HCT116 (cell line): ENCODE data around the gene ERICH6B. TPM values are rescaled to one million over a fixed set of nuclear protein-coding genes. Genes with fewer than 3 reads are reported as not detected.
"Not testable (repeated sequence)": the region's sequence is repeated elsewhere in the genome, so short reads cannot be mapped to it uniquely, and the experiment has no call there.

ENCODE experiments used
- ATAC-seq: fragments of 200-7000 bp; cut with Tn5 transposase; 2 replicates; pipeline ENCODE4 v1.9.1; 2020; ENCODE audit warnings: mild to moderate bottlenecking, moderate library complexity
- BruUV-seq: library from RNA; stranded (reverse); fragments of 400-500 nt; replicated peaks from 2 replicates; lab custom pipeline; 2021; lab: Mats Ljungman, UMichigan
- CTCF ChIA-PET: fragments of 300-600 bp; sonication (Branson Sonifier 250); formaldehyde crosslinking; loops from one replicate; lab custom pipeline; 2021; ENCODE audit warnings: antibody characterized with exemption; lab: Charles Lee
- POLR2A ChIA-PET: fragments of 300-600, 350-600 bp; sonication (Branson Sonifier 250); formaldehyde crosslinking; loops from one replicate; lab custom pipeline; 2021; ENCODE audit warnings: antibody characterized with exemption; lab: Charles Lee
- RAD21 ChIA-PET, 2 experiments: fragments of 300-600 bp; sonication (Branson Sonifier 250); formaldehyde crosslinking; loops; one replicate each; lab custom pipeline; 2023; ENCODE audit warnings: low total read pairs in 2 of 2; ENCODE audit not compliant: uncharacterized antibody in 2 of 2, unreplicated experiment in 2 of 2, low non-redundant PET in 1 of 2; lab: Charles Lee
- DNase-seq: peaks from one replicate; pipeline ENCODE4 v3.0.0-alpha.2; 2010; ENCODE audit warnings: low read depth, low spot score
- H2AFZ ChIP-seq: fragments of 200-600 bp; shearing (Covaris generic), sonication (generic); 2 replicates; pipeline ENCODE4 v1.6.1; 2017; ENCODE audit warnings: low read depth, mixed run types, mixed read lengths, antibody characterized with exemption, low read length; ENCODE audit not compliant: poor library complexity, severe bottlenecking
- H3K27ac ChIP-seq: 2 replicates; pipeline ENCODE4 v1.5.1; 2012; ENCODE audit warnings: low read depth, low read length
- H3K27me3 ChIP-seq: fragments of 200-600 bp; sonication (generic); 2 replicates; pipeline ENCODE4 v1.6.1; 2016; ENCODE audit warnings: mixed run types, low read length, mixed read lengths; ENCODE audit not compliant: insufficient read depth
- H3K36me3 ChIP-seq, 2 experiments: fragments of 200-500 bp in 1 of 2; fragments of 200-600 bp in 1 of 2; sonication (Bioruptor generic) in 1 of 2; sonication (generic) in 1 of 2; 2 replicates each; pipeline versions ENCODE4 v1.5.1 to v1.6.1; 2014 to 2016; ENCODE audit warnings: low read length in 2 of 2, inconsistent platforms in 1 of 2, mixed read lengths in 1 of 2, mixed run types in 1 of 2; ENCODE audit not compliant: insufficient read depth in 2 of 2, control insufficient read depth in 1 of 2
- H3K4me1 ChIP-seq, 2 experiments: fragments of 200-600 bp in 1 of 2; sonication (generic) in 1 of 2; 2 replicates each; pipeline versions ENCODE4 v1.5.1 to v1.6.1; 2012 to 2017; ENCODE audit warnings: low read length in 2 of 2, inconsistent platforms in 1 of 2, mild to moderate bottlenecking in 1 of 2, mixed read lengths in 1 of 2, mixed run types in 1 of 2, moderate library complexity in 1 of 2; ENCODE audit not compliant: insufficient read depth in 2 of 2, control insufficient read depth in 1 of 2
- H3K4me2 ChIP-seq: fragments of 200-600 bp; sonication (generic); 2 replicates; pipeline ENCODE4 v1.6.1; 2017; ENCODE audit warnings: mixed run types, low read length, mixed read lengths
- H3K4me3 ChIP-seq, 2 experiments: fragments of 200-600 bp in 1 of 2; sonication (generic) in 1 of 2; replicated peaks in 1 of 2; 2 replicates each; pipeline ENCODE4 v1.5.1; 2011 to 2016; ENCODE audit warnings: low read length in 2 of 2, control low read depth in 1 of 2, low read depth in 1 of 2, mild to moderate bottlenecking in 1 of 2, mixed read lengths in 1 of 2, mixed run types in 1 of 2
- H3K79me2 ChIP-seq: fragments of 200-600 bp; sonication (generic); 2 replicates; pipeline ENCODE4 v1.6.1; 2017; ENCODE audit warnings: mild to moderate bottlenecking, mixed run types, low read length, moderate library complexity, mixed read lengths; ENCODE audit not compliant: insufficient read depth
- H3K9ac ChIP-seq: fragments of 200-600 bp; sonication (generic); 2 replicates; pipeline ENCODE4 v1.6.1; 2016; ENCODE audit warnings: low read length, mixed read lengths
- H3K9me2 ChIP-seq: fragments of 200-600 bp; sonication (generic), shearing (Covaris generic); 2 replicates; pipeline ENCODE4 v1.6.1; 2017; ENCODE audit warnings: mixed run types, mild to moderate bottlenecking, moderate library complexity; ENCODE audit not compliant: insufficient read depth
- H3K9me3 ChIP-seq, 2 experiments: fragments of 200-500 bp in 1 of 2; fragments of 200-600 bp in 1 of 2; sonication (Bioruptor generic) in 1 of 2; sonication (generic) in 1 of 2; 2 replicates each; pipeline ENCODE4 v1.6.1; 2014 to 2017; ENCODE audit warnings: low read length in 2 of 2, mixed read lengths in 2 of 2, inconsistent platforms in 1 of 2, low read depth in 1 of 2, mild to moderate bottlenecking in 1 of 2, mixed run types in 1 of 2, moderate library complexity in 1 of 2; ENCODE audit not compliant: control insufficient read depth in 1 of 2, insufficient read depth in 1 of 2
- H4K20me1 ChIP-seq: fragments of 200-600 bp; sonication (generic), shearing (Covaris generic); 2 replicates; pipeline ENCODE4 v1.6.1; 2017; ENCODE audit warnings: mixed run types, mild to moderate bottlenecking, moderate library complexity; ENCODE audit not compliant: insufficient read depth
- CBX3 ChIP-seq: IDR thresholded peaks from 2 replicates; pipeline ENCODE4 v1.6.1; 2012; ENCODE audit warnings: low read depth
- EGR1 ChIP-seq: IDR thresholded peaks from 2 replicates; pipeline ENCODE4 v1.6.1; 2012; ENCODE audit warnings: low read depth
- ELF1 ChIP-seq: IDR thresholded peaks from 2 replicates; pipeline ENCODE4 v1.6.1; 2012; ENCODE audit warnings: low read depth, borderline replicate concordance
- EZH2 ChIP-seq: fragments of 200-600 bp; sonication (generic); IDR thresholded peaks from 2 replicates; pipeline ENCODE4 v1.6.1; 2017; ENCODE audit warnings: antibody characterized with exemption, mixed run types
- EZH2phosphoT487 ChIP-seq: fragments of 200-600 bp; IDR thresholded peaks from 2 replicates; pipeline ENCODE4 v1.6.1; 2018; ENCODE audit warnings: antibody characterized with exemption, borderline replicate concordance
- FOSL1 ChIP-seq: IDR thresholded peaks from 2 replicates; pipeline ENCODE4 v1.6.1; 2012; ENCODE audit warnings: low read depth
- POLR2A ChIP-seq: IDR thresholded peaks from 2 replicates; pipeline ENCODE4 v1.7.0; 2011; ENCODE audit warnings: borderline replicate concordance; ENCODE audit not compliant: insufficient read depth, insufficient read length; ENCODE audit errors: extremely low read depth
- POLR2AphosphoS5 ChIP-seq: IDR thresholded peaks from 2 replicates; pipeline ENCODE4 v1.6.1; 2011; ENCODE audit warnings: mild to moderate bottlenecking, low read depth, low read length, moderate library complexity
- RAD21 ChIP-seq: IDR thresholded peaks from 2 replicates; pipeline ENCODE4 v1.6.1; 2012; ENCODE audit warnings: low read depth, mild to moderate bottlenecking
- SP1 ChIP-seq: IDR thresholded peaks from 2 replicates; pipeline ENCODE4 v1.6.1; 2012; ENCODE audit warnings: low read depth
- SRF ChIP-seq: IDR thresholded peaks from 2 replicates; pipeline ENCODE4 v1.6.1; 2012; ENCODE audit warnings: low read depth
- TCF7L2 ChIP-seq: IDR thresholded peaks from 2 replicates; pipeline ENCODE4 v1.7.0; 2011; ENCODE audit warnings: borderline replicate concordance, inconsistent platforms; ENCODE audit not compliant: insufficient read depth, insufficient read length; ENCODE audit errors: extremely low read depth
- YY1 ChIP-seq: IDR thresholded peaks from 2 replicates; pipeline ENCODE4 v1.6.1; 2011; ENCODE audit warnings: low read length, low read depth, moderate library complexity, mild to moderate bottlenecking; ENCODE audit not compliant: insufficient replicate concordance; ENCODE audit errors: extremely low read depth
- ZNF274 ChIP-seq: fragments of 200-500 bp; sonication (Bioruptor generic); IDR thresholded peaks from 2 replicates; pipeline ENCODE4 v1.6.1; 2014; ENCODE audit warnings: mild to moderate bottlenecking, low read depth, low read length, inconsistent platforms
- intact Hi-C: fragments of 100-400 bp; cut with micrococcal nuclease; formaldehyde crosslinking; loops from 2 replicates; pipeline ENCODE4 v1.10.0; 2022
- total RNA-seq: library from RNA; stranded (reverse); gene quantifications from one replicate; pipeline ENCODE4 v1.2.1, GENCODE V29; 2021; ENCODE audit not compliant: unreplicated experiment
- TF ChIP-seq, protein P1 (sequence below): IDR thresholded peaks from 2 replicates; pipeline ENCODE4 v1.6.1; 2012

The ERICH6B gene
- total RNA-seq, 1 experiment from 2014 or later: not detected

DNA sequence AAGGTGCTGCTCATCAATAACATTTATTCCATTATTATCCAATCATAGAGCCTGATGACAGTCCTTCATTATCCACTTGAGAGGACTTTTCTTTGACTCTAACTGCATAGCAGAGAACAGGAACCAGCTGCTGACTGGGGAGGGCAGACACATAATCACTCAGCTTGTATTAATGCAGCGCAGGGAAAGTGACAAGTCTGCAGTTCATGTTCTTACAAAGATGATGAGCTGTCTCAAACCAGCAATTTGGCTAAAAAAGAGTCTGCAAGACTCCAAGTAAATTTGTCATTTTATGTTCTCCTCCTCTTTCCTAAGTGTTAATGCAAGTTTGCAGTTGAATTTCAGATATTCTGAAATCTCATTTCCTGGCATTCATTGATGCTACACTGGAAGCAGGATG is 46.6 kb upstream of the ERICH6B start:
- Histone ChIP-seq H3K27me3 (no peaks in the 10 kb centered on the region), H3K4me1 (peaks cover 0 to 3% of the 10 kb centered on the region in 2 experiments; a peak in 1 of 4 replicates), H3K36me3 (no peaks in the 10 kb centered on the region), H3K27ac (no peak overlapping the region), H3K9me2 (no peaks in the 10 kb centered on the region), H3K4me2 (no peak overlapping the region), H3K4me3 (no peak overlapping the region), H2AFZ (no peak overlapping the region), H4K20me1 (no peaks in the 10 kb centered on the region), H3K9ac (no peak overlapping the region), H3K9me3 (no peaks in the 10 kb centered on the region), H3K79me2 (no peaks in the 10 kb centered on the region)
- ATAC-seq (no peak), DNase-seq (no peak)
- intact Hi-C loops: no loop called here
- no TSS peak for BruUV-seq
- RAD21 ChIA-PET: no interaction called here
- TF ChIP-seq, protein P1, sequence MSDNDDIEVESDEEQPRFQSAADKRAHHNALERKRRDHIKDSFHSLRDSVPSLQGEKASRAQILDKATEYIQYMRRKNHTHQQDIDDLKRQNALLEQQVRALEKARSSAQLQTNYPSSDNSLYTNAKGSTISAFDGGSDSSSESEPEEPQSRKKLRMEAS: no peak
- no peak for TF ChIP-seq FOSL1
- no peak for TF ChIP-seq EZH2phosphoT487
- no peak for TF ChIP-seq ZNF274
- TF ChIP-seq POLR2A: no peak
- TF ChIP-seq YY1: no peak
- TF ChIP-seq CBX3: no peak
- no peak for TF ChIP-seq SRF
- no peak for TF ChIP-seq EZH2
- no peak for TF ChIP-seq ELF1
- TF ChIP-seq SP1: no peak
- no peak for TF ChIP-seq POLR2AphosphoS5
- no peak for TF ChIP-seq EGR1
- no peak for TF ChIP-seq RAD21
- TF ChIP-seq TCF7L2: no peak
- CTCF ChIA-PET: no interaction called here
- POLR2A ChIA-PET: no interaction called here

DNA sequence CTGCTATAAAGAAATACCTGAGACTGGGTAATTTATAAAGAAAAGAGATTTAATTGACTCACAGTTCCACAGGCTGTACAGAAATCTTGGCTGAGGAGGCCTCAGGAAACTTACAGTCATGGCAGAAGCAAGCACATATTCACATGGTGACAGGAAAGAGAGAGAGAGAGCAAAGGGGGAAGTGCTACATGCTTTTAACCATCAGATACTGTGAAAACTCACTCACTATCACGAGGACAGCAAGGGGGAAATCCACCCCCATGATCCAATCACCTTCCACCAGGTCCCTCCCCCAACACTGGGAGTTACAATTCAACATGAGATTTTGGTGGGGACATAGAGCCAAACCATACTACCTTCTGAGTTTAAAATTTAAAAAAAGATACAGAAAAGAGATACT is 44.9 kb upstream of the ERICH6B start:
- H3K4me2 ChIP-seq, RAD21 ChIA-PET, H3K4me1 ChIP-seq, H3K4me3 ChIP-seq, H3K27me3 ChIP-seq, DNase-seq, BruUV-seq, CTCF ChIA-PET, H3K9me2 ChIP-seq, H3K79me2 ChIP-seq, POLR2A ChIA-PET, intact Hi-C loops, H3K27ac ChIP-seq, ATAC-seq, H3K36me3 ChIP-seq, H4K20me1 ChIP-seq, H2AFZ ChIP-seq, H3K9ac ChIP-seq, H3K9me3 ChIP-seq: not testable (repeated sequence)
